HepG2 (cell line): Measurements from ENCODE around the gene IRS1. TPM values are rescaled to one million over a fixed set of nuclear protein-coding genes. Genes with fewer than 3 reads are reported as not detected.

Source experiments
- CEBPG ChIP-seq: IDR thresholded peaks from 2 replicates; pipeline ENCODE4 v1.6.1; 2016
- CTCF ChIP-seq: sonication (generic); formaldehyde crosslinking; IDR thresholded peaks from 2 replicates; pipeline ENCODE4 v1.5.0; 2020; ENCODE audit warnings: mild to moderate bottlenecking, missing genetic modification reagents, moderate library complexity
- DDIT3 ChIP-seq: sonication (generic); formaldehyde crosslinking; IDR thresholded peaks from 2 replicates; pipeline ENCODE4 v1.4.0; 2020; ENCODE audit warnings: mild to moderate bottlenecking, missing genetic modification reagents
- KDM3A ChIP-seq: IDR thresholded peaks from 2 replicates; pipeline ENCODE4 v1.6.1; 2018; ENCODE audit warnings: low read depth, missing compliant biosample characterization
- KDM4B ChIP-seq: sonication (generic); formaldehyde crosslinking; IDR thresholded peaks from 2 replicates; pipeline ENCODE4 v1.4.0; 2020; ENCODE audit warnings: missing genetic modification reagents
- MXI1 ChIP-seq: IDR thresholded peaks from 3 replicates; pipeline ENCODE4 v1.6.1; 2012; ENCODE audit warnings: low read depth, low read length, inconsistent platforms, borderline replicate concordance
- PHF5A ChIP-seq: IDR thresholded peaks from one replicate; pipeline ENCODE4 v1.6.1; 2018; ENCODE audit warnings: low read depth, missing genetic modification reagents; ENCODE audit not compliant: unreplicated experiment
- TBP ChIP-seq: sonication (generic); formaldehyde crosslinking; IDR thresholded peaks from 2 replicates; pipeline ENCODE4 v1.5.0; 2020; ENCODE audit warnings: missing genetic modification reagents
- TBX2 ChIP-seq: sonication (generic); formaldehyde crosslinking; IDR thresholded peaks from 2 replicates; pipeline ENCODE4 v1.5.0; 2020; ENCODE audit warnings: missing genetic modification reagents, mild to moderate bottlenecking, borderline replicate concordance
- ZBTB2 ChIP-seq: sonication (generic); formaldehyde crosslinking; IDR thresholded peaks from 2 replicates; pipeline ENCODE4 v1.8.0; 2022; ENCODE audit warnings: low read depth, missing genetic modification reagents
- ZBTB26 ChIP-seq: IDR thresholded peaks from 2 replicates; pipeline ENCODE4 v1.6.1; 2016; ENCODE audit warnings: missing compliant biosample characterization, missing genetic modification reagents, borderline replicate concordance
- ZNF142 ChIP-seq: sonication (generic); formaldehyde crosslinking; IDR thresholded peaks from 2 replicates; pipeline ENCODE4 v1.4.0; 2020; ENCODE audit warnings: missing genetic modification reagents
- ZNF275 ChIP-seq: sonication (generic); formaldehyde crosslinking; IDR thresholded peaks from 2 replicates; pipeline ENCODE4 v1.8.0; 2022; ENCODE audit warnings: missing genetic modification reagents, mild to moderate bottlenecking, inconsistent platforms, borderline replicate concordance
- ZNF546 ChIP-seq: sonication (generic); formaldehyde crosslinking; conservative IDR thresholded peaks from 2 replicates; pipeline ENCODE4 v1.8.1; 2023; ENCODE audit warnings: mild to moderate bottlenecking, missing genetic modification reagents
- ZNF629 ChIP-seq: sonication (generic); formaldehyde crosslinking; conservative IDR thresholded peaks from 2 replicates; pipeline ENCODE4 v1.5.0; 2020; ENCODE audit warnings: missing genetic modification reagents
- ZNF7 ChIP-seq: IDR thresholded peaks from 2 replicates; pipeline ENCODE4 v1.6.1; 2016; ENCODE audit warnings: missing biosample characterization, missing genetic modification reagents
- ZNF776 ChIP-seq: sonication (generic); formaldehyde crosslinking; IDR thresholded peaks from 2 replicates; pipeline ENCODE4 v1.4.0; 2020; ENCODE audit warnings: mild to moderate bottlenecking, missing genetic modification reagents
- polyA plus RNA-seq, 8 experiments: library from polyadenylated mRNA; depleted of rRNA in 3 of 8; stranded (reverse) in 7 of 8; unstranded in 1 of 8; fragments of >200 nt; fragmentation: Illumina TruSeq in 4 of 8; extraction: Trizol in 4 of 8; gene quantifications; 2 replicates each; pipeline versions ENCODE4 v1.2.1 to v1.2.3, GENCODE V29; 2011 to 2016; ENCODE audit warnings: low read depth in 4 of 8, missing spikeins in 1 of 8, mixed read lengths in 1 of 8; ENCODE audit not compliant: insufficient read depth in 1 of 8
- total RNA-seq, 5 experiments: library from RNA; depleted of rRNA; stranded (reverse); fragments of >200 nt; fragmentation: Illumina TruSeq; extraction: Trizol; gene quantifications; 2 replicates each; pipeline ENCODE4 v1.2.3, GENCODE V29; 2016; ENCODE audit warnings: low read depth in 1 of 5

Gene IRS1
- total and polyA plus RNA-seq, 2 of the 13 experiments (the other 11 are each of a cell fraction or from before 2014, with no cell fraction given): 8.7 to 9.0 TPM

- TF ChIP-seq ZNF275 (no peak; the same call in 1 of the 2 replicates), ZNF142 (no peak; the same call in 1 of the 2 replicates), KDM4B (no peak), KDM3A (peak; percentile 77; the same call in 1 of the 2 replicates), ZBTB26 (CRISPR knock-in tag) (no peak), PHF5A (CRISPR knock-in tag) (no peak), TBP (no peak), ZBTB2 (peak; percentile 61), TBX2 (CRISPR knock-in tag) (peak; percentile 68), CTCF (CRISPR knock-in tag) (no peak), ZNF629 (no peak), CEBPG (CRISPR knock-in tag) (peak; percentile 91), DDIT3 (CRISPR knock-in tag) (no peak), ZNF546 (no peak), ZNF7 (CRISPR knock-in tag) (no peak), ZNF776 (CRISPR knock-in tag) (peak; percentile 47; the same call in 1 of the 2 replicates), MXI1 (peak; percentile 11; the same call in 1 of the 3 replicates)
Measured at GRCh38 chr2:226835796-226836547, 36.4 kb upstream of the IRS1 start, which contains the start of gene RHBDD1 (continued).
